CD1c-positive myeloid dendritic cell (primary cell): ENCODE results near the gene P2RY6.

Experiments used
- DNase-seq: peaks from one replicate; pipeline ENCODE4 v3.0.0-alpha.2; 2016; ENCODE audit errors: extremely low spot score

P2RY6 gene

GRCh38 chr11:73236854-73237253 is 35.3 kb upstream of the P2RY6 start:
- peak; percentile 78 for DNase-seq

DNA sequence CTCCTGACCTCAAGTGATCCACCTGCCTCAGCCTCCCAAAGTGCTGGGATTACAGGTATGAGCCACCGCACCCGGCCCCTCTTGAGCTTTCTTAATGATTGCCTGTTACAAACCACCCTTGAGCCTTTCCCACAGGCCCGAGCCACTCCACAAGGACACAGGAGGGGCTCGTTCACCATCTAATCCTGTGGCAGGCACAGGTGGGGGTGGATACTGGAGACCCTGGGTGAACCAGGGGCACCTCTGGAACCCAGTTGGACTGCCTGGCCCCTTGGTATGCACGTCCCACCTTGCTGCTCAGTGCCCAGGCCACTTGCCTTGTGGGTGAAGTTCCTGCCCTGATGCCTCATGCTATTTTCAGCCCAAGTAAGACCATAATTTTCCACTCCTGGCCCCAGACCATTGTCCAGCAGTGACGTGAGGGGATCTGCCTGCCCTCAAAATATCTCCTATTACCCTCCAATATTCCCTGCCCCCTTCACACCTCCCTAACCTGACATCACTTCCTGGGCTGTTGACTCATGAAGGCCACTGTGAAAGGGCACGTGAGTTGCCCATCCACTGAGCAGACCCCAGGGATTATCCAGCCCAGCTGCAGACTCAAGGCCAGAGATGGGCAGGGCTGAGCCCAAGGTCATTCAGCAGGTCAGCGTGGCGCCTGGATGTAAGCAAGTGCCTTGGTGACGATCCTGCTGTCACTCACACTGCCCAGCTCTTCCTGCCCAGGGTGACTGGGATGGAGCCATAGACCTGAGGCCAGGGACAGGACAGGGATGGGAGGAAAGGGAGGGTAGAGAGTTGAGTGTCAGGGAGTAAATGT is 34.5 kb upstream of the P2RY6 start:
- DNase-seq, result no peak

- no peak for DNase-seq
Observed at GRCh38 chr11:73239111-73239521, 33.0 kb upstream of the P2RY6 start.

DNA sequence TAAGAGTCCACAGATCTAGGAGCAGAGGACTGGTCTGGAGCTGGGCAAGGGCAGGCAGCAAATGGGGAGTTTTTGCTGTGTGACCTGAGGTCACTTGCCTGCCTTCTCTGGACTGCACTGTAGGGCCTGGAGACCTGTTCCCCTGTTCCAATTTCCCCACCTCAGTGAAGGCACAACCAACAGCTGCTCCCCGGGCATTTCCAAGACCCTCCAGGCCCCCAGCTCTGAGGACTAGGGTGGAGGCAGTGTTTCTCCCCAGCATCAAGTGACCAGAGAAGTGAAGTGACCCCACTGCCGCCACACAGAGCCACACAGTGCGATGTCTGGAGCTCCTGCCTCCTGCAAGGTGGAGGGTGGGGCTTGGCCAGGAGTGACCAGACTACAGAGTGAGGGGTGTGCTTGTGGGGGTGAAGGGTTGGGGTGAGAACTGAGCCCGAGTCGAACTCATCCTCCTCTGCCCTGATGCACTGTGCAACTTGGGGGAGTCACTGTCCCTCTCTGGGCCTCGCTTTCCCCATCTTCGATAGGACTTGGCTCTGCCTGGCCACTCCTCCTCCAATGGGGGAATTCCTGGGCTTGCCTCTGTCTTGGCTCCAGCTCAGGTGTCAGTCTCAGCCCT is 32.5 kb upstream of the P2RY6 start:
- no peak for DNase-seq

GRCh38 chr11:73240190-73240781 is 31.9 kb upstream of the P2RY6 start:
- no peak for DNase-seq

- no peak for DNase-seq
Observed at GRCh38 chr11:73241300-73241699, 30.8 kb upstream of the P2RY6 start.

GRCh38 chr11:73242251-73243092 is 29.7 kb upstream of the P2RY6 start:
- DNase-seq, result peak; percentile 79

GRCh38 chr11:73243093-73243485 is 29.0 kb upstream of the P2RY6 start:
- no peak for DNase-seq

DNA sequence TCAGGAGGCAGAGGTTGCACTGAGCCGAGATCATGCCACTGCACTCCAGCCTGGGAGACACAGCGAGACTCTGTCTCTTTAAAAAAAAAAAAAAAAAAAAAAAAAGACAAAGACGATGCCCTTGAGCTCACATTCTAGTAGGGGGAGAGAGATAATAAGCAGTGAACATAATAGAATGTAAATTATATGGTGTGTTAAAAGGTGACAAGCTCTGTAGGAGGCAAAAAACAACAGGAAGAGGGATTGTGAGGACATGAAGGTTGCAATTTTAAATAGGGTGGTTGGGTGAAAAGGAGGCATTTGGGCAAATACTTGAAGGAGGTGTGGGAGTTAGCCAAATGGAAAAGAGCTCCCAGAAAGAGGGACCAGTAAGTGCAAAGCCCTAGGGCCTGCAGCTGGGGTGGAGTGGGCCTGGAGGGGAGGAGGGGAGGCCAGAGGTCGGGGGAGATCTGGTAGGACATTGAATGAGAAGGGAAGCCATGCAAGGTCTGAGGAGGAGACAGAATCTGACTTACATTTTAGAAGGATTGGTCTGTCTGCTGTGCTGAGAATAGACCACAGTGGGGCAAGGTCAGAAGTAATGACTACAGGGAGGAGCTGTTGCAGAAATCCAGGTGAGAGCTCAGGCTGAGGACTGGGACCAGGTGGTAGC is 27.4 kb upstream of the P2RY6 start:
- DNase-seq, result no peak

GRCh38 chr11:73245461-73245860 is 26.7 kb upstream of the P2RY6 start:
- DNase-seq, result no peak

- DNase-seq, result no peak
Observed at GRCh38 chr11:73246303-73246702, 25.8 kb upstream of the P2RY6 start.

DNA sequence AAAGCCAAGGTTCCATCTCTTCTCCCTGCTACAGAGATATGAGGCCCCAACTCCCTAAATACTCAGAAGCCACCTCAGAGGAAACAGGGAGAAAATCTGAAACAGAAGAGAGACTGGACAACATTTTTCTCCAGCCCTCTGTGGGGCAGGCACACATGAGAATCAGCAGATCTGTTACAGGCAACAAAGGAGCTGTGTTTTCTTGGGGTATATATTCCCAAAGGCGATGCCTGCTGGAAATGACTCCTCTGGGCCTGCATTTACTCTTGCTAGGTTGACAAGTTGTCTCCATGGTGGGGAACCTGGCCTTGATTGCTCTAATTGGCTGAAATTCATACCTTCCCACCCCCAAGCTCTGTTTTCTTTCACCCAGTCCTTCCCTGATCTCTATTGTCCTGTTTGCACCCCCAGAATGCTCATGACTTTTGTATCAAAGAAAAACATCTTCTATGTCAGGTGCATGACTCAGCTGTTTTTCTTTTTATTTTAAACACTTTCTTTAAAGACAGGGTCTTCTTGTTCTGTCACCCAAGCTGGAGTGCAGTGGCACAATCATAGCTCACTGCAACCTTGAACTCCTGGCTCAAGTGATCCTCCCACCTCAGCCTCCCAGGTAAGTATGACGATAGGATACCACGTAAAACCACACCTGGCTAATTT is 23.5 kb upstream of the P2RY6 start:
- no peak for DNase-seq

DNA sequence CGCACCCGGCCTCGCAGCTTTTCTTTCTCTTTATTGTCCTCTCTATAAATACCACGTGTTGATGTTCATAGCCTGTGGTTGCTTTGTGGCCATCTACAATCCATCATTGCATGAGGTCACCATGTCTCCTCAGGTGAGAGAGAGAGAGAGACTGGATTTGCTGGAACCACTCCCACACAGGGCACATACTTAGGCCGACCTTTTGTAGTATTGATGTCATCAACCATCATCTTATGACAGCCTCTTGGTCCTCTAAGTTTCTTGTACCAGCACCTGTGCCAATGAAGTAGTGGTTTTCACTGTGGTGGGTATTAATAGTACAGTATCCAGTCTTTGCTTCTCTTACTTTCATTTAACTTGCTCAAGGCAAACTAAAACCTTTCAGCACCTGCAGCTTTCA is 22.8 kb upstream of the P2RY6 start:
- no peak for DNase-seq

DNA sequence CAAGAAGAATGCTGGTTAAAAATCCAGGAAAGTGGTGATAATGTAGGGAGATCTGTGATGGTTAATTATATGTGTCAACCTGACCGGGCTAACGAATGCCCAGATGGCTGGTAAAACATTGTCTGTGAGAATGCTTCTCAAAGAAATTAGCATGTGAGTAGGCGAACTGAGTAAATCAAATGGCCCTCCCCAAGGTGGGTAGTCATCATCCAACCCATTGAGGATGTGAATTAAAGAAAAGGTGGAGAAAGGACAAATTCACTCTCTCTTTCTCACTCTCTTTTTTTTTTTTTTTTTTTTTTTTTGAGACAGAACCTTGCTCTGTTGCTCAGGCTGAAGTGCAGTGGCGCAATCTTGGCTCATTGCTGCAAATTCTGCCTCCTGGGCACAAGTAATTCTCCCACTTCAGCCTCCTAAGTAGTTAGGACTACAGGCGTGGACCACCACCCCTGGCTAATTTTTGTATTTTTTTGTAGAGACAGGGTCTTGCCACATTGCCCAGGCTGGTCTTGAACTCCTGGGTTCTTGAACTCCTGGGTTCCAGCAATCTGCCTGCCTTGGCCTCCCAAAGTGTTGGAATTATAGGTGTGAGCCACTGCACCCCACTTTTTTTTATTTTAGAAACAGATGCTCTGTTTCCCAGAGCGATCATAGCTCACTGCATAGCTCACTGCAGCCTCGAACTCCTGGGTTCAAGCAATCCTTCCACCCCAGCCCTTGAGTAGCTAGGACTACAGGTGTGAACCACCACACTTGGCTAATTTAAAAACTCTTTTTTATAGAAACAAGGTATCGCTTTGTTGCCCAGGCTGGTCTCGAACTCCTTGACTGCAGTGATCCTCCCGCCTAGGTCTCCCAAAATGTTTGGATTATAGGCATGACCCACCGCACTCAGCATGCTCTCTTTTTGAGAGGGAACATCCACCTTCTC is 22.0 kb upstream of the P2RY6 start:
- no peak for DNase-seq

DNA sequence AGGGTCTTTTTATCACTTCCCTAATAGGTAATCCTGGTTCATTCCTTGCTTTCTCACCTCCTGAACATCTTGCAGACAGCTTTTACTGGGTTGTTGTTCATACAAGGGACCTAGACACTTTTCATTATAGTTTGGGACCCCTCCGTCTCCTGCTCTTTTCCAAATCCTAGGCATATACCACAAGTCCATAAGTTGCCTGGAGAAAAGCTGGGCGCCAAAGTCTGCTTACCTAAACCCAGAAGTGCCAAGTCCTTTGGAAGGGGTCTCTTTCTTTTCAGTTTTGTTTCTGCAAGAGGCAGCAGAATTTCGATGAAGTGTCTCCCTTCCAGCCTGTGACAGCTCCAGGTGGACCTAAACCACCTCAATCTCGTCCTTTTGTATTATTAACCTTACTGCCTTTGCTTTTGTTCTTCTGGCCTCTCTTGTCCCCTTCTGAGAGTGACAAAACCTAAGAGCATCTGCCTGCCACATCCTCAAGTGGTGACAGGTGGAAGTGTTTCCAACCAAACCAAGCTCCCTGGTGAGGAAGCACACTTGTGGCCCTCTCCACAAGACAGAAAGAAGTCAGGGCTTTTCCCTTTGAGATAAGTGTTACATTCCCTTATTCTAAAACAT is 19.5 kb upstream of the P2RY6 start:
- DNase-seq, result no peak

DNA sequence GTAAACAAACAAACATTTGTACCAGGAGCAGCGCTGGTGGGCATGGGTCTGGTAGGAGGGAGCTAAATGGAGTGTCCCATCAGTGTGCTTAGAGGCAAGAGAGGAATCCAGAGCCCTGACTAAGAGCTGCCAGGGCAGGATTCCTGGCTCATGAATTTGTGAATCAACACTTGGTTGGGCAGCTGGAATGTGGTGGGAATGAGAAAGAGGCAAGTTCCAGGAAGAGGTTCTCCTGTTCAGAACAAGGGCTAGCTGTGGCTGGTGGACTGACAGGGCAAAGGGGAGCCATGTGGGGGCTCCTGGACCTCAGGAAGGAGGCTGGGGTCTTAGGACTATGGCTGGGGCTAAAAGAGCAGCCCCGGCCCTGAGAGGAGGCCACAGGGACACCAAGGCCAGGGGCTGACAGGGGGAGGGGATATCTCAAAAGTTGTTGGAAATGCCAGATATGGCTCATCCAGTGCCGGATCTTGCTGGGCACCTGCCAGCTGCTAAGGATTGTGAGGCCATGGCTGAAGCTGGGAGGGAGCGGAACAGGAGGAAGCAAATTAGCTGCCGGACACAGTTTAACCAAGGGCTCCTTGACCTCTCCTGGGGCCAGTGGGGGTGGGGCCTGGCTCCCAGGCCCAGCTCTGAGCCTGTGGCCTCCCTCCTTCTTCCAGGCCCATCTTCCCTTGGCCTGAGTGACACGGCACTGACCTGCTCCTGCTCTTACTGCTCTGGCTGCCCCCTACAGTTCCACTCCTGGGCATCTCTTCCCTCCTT is 14.6 kb upstream of the P2RY6 start:
- DNase-seq, result no peak

DNA sequence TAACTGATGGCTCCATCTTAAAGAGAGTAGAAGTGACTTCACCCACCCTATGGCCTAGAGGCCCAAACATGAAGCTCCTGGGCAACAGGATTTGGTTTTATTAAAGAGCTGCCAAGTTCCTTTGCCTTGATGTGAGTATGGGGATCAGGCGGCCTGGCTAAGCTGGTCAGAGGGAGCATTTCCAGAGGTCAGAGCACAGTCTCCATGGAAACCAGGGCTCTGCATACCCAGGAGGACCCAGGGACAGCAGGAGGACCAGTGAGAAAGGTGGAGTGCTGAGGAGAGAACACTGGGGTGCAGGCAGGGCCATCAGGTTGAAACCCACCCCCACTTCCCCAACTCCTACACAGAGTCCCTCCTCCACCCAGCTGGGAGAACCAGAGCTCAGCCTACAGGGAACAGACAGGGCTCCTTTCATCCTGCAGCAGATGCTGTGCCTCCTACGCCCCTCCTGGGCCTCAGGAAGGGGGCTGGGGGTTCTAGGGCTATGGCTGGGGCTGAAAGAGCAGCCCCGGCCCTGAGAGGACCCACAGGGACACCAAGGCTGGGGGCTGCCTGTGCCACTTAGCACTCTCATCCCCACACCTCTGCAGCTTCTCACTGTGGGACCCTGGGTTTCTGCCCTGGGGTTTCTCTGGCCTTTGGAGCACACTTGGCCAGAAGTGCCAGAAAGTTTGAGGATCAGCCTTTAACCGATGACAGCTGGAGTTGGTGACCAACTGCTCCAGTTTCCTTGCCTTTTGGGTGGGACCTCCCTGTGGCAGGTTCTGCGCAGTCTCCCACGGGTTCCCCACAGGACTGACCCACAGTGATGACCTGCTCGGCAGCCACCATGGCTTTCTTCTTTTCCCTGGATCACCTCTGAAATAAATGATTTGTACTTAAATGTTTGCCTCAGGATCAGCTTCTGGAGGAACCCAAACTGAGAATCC is 13.8 kb upstream of the P2RY6 start:
- peak; percentile 30 for DNase-seq
